GM21367 (cell line): ENCODE results near the gene CCNF.
A peak's percentile ranks its signal among the peaks of the same experiment; 100 is the strongest.

ENCODE experiments used
- ATAC-seq: cut with Tn5 transposase; IDR thresholded peaks from one replicate; pipeline ENCODE4 v1.9.1; 2021; ENCODE audit not compliant: unreplicated experiment

Gene CCNF

GRCh38 chr16:2500430-2500917, 71.2 kb downstream of the CCNF start:
- no peak for ATAC-seq

GRCh38 chr16:2500918-2501750, 71.9 kb downstream of the CCNF start:
- ATAC-seq, result no peak

GRCh38 chr16:2501946-2502895, 73.0 kb downstream of the CCNF start:
- ATAC-seq, result no peak

- ATAC-seq, result no peak
These were observed 76.4 kb downstream of the CCNF start for GRCh38 chr16:2505695-2506094.

- ATAC-seq, result peak; percentile 54
These were observed 77.9 kb downstream of the CCNF start for GRCh38 chr16:2507052-2507659.

GRCh38 chr16:2507665-2508064, 78.4 kb downstream of the CCNF start:
- ATAC-seq, result no peak
